Right lobe of liver (tissue), 4 donors: Measurements from ENCODE around the gene APOB.

Experiments used
- CTCF ChIP-seq, 4 donors: fragments of 200-600 bp in 3 of 4; fragments of 450-650 bp in 1 of 4; IDR thresholded peaks; one replicate each; pipeline versions ENCODE4 v1.5.1 to v1.8.0; 2016 to 2022; ENCODE audit warnings: antibody characterized with exemption in 4 of 4, mild to moderate bottlenecking in 2 of 4
- POLR2A ChIP-seq: fragments of 450-650 bp; IDR thresholded peaks from one replicate; pipeline ENCODE4 v1.6.1; 2017; ENCODE audit warnings: antibody characterized with exemption, mild to moderate bottlenecking
- donor health status: DM: no; HTN: no; CAD: no.
- donor health status: DM: no; HTN: no; CAD: no.
- donor health status: DM: no; HTN: yes; CAD: no.

DNA sequence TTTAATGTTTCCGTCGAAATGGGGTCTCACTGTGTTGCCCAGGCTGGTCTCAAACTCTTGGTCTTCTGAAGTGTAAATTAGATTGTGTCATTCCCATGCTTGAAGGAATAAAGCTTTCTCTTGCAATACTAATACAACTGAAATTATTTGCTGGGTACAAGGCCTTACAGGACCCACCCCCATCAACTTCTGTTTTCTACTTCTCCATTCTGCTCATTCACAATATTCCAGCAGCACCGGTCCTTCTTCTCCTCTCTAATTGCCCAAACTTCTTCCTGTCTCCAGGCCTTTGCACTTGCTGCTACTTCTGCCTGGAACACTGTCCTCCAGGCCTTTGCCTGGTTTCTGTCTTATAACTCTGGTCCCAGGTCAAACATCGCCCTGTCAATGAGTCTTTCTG, 73.8 kb downstream of the APOB start:
- TF ChIP-seq POLR2A (no peak), CTCF (IDR thresholded peaks at IDR 0.05) (no peak)
